ENCODE measurements around the gene LILRA6. TPM values are rescaled to one million over a fixed set of nuclear protein-coding genes. Genes with fewer than 3 reads are reported as not detected.
A peak's percentile ranks its signal among the peaks of the same experiment; 100 is the strongest.

Gene LILRA6
- total RNA-seq, 1 donor: not detected

DNA sequence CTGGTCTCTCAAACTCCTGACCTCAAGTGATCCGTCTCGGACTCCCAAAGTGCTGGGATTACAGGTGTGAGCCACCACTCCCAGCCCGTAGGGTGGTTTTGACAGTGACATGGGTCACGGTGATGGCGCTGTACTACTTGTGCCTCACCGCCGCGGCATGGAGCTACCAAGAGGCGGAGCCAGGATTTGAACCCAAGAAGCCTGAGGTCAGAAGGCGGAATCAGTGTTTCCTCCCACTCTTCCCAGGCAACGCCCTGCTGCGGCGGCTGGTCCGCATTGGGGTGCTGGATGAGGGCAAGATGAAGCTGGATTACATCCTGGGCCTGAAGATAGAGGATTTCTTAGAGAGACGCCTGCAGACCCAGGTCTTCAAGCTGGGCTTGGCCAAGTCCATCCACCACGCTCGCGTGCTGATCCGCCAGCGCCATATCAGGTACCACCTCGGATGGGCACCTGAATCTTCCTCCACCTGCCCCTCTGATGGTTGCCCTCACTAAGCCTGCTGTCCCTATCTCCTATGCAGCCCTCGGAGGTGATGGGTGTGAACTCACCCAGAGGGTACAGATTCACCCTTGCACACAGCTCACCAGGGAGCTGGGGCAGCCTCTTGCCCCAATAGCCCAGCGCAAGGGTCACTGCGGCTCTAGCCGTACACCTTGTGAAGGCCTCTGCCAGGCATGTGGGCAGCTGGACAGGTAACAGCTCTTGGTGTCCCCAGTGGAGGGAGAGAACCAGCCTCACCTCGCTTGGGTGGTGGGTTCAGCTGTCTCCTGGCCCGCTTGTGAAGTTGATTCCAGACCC, 36.4 kb downstream of the LILRA6 start:
- Histone ChIP-seq H3K27ac (ENCODE audit: low read depth, low read length) (no peak overlapping the region), H3K79me2 (ENCODE audit: insufficient read depth, low read length) (peaks cover 80% of the 10 kb centered on the region), H3K9me3 (ENCODE audit: low read depth, low read length) (no peaks in the 10 kb centered on the region), H3K36me3 (ENCODE audit: insufficient read depth, low read length) (peaks cover 74% of the 10 kb centered on the region), H2AFZ (ENCODE audit: low read length) (no peak overlapping the region), H3K4me2 (ENCODE audit: insufficient read depth, low read length) (no peak overlapping the region), H3K4me1 (ENCODE audit: insufficient read depth, low read length) (peaks cover 87% of the 10 kb centered on the region), H4K20me1 (ENCODE audit: insufficient read depth, low read length) (peaks cover 96% of the 10 kb centered on the region), H3K4me3 (ENCODE audit: insufficient read depth, low read length) (no peak overlapping the region), H3K27me3 (ENCODE audit: insufficient read depth, low read length) (no peaks in the 10 kb centered on the region)
- DNase-seq (ENCODE audit: insufficient read length, low spot score, missing footprints): peak; percentile 8
- TF ChIP-seq, protein P1, sequence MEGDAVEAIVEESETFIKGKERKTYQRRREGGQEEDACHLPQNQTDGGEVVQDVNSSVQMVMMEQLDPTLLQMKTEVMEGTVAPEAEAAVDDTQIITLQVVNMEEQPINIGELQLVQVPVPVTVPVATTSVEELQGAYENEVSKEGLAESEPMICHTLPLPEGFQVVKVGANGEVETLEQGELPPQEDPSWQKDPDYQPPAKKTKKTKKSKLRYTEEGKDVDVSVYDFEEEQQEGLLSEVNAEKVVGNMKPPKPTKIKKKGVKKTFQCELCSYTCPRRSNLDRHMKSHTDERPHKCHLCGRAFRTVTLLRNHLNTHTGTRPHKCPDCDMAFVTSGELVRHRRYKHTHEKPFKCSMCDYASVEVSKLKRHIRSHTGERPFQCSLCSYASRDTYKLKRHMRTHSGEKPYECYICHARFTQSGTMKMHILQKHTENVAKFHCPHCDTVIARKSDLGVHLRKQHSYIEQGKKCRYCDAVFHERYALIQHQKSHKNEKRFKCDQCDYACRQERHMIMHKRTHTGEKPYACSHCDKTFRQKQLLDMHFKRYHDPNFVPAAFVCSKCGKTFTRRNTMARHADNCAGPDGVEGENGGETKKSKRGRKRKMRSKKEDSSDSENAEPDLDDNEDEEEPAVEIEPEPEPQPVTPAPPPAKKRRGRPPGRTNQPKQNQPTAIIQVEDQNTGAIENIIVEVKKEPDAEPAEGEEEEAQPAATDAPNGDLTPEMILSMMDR (IDR thresholded peaks at IDR 0.05; ENCODE audit: extremely low read depth, low read depth, low read length): no peak

DNA sequence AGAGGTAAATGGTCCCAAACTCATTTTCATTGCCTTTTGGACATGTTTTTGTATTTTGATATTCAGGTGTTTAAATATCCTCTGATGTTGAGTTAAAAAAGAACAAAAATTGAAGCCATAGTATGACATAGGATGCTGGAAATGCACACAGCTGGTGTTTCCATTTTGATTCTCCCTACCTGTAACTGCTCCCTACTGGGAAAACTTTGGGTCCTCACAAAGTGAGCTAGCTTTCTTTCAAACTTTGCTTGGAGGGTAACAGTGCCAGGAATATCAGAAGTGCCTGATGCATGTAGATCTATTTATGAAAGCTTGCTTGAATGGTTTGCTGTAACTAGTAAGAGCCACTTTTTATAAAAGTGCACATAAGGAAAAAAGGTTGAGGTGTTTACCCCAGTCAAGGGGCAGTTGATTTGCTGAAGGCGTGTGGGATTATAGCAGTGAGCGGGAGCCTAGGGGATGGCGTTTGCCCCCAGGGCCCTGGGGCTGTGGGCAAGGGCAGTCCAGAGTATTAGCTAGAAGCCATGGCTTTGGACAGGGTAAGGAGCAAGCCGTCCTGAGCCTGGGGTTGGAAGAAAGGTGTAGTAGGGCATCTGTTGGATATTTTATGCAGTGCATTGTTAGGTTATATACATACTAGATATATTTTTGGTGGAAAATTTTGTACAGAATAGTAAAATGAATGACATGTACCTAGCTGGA, 37.7 kb downstream of the LILRA6 start:
- peak; percentile 39 for DNase-seq (ENCODE audit: insufficient read length, low spot score, missing footprints)
- H4K20me1 ChIP-seq (ENCODE audit: insufficient read depth, low read length): peaks cover 89% of the 10 kb centered on the region
- H3K9me3 ChIP-seq (ENCODE audit: low read depth, low read length): no peaks in the 10 kb centered on the region
- H2AFZ ChIP-seq (ENCODE audit: low read length): no peak overlapping the region
- no peak overlapping the region for H3K27ac ChIP-seq (ENCODE audit: low read depth, low read length)
- TF ChIP-seq, protein P1 (IDR thresholded peaks at IDR 0.05; ENCODE audit: extremely low read depth, low read depth, low read length): no peak
- peak overlapping the region; percentile 100 for H3K4me2 ChIP-seq (ENCODE audit: insufficient read depth, low read length)
- H3K36me3 ChIP-seq (ENCODE audit: insufficient read depth, low read length): peaks cover 75% of the 10 kb centered on the region
- peaks cover 80% of the 10 kb centered on the region for H3K79me2 ChIP-seq (ENCODE audit: insufficient read depth, low read length)
- peaks cover 76% of the 10 kb centered on the region for H3K4me1 ChIP-seq (ENCODE audit: insufficient read depth, low read length)
- H3K4me3 ChIP-seq (ENCODE audit: insufficient read depth, low read length): no peak overlapping the region
- H3K27me3 ChIP-seq (ENCODE audit: insufficient read depth, low read length): no peaks in the 10 kb centered on the region

DNA sequence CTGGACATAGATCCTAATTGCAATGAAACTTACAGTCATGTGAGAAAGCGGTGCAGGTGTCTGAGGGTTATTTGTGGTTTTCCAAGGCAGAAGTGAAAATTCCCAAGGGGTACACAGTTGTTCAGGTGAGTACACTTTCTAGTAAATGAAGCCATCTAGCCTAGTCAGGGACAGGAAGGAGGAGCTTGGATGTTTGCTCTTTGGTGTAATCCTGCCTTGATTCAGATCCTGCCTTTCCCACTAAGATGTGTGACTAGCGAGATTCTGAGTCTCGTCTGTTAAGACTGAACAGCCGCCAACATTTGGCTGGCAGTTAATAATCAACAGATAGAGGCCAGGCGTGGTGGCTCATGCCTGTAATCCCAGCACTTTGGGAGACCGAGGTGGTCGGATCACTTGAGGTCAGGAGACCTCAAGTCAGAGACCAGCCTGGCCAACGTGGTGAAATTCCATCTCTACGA, 39.4 kb downstream of the LILRA6 start:
- no peak overlapping the region for H2AFZ ChIP-seq (ENCODE audit: low read length)
- H3K4me3 ChIP-seq (ENCODE audit: insufficient read depth, low read length): peak overlapping the region; percentile 97
- peaks cover 58% of the 10 kb centered on the region for H3K4me1 ChIP-seq (ENCODE audit: insufficient read depth, low read length)
- TF ChIP-seq, protein P1 (IDR thresholded peaks at IDR 0.05; ENCODE audit: extremely low read depth, low read depth, low read length): no peak
- peak overlapping the region; percentile 100 for H3K27ac ChIP-seq (ENCODE audit: low read depth, low read length)
- no peak for DNase-seq (ENCODE audit: insufficient read length, low spot score, missing footprints)
- H4K20me1 ChIP-seq (ENCODE audit: insufficient read depth, low read length): peaks cover 73% of the 10 kb centered on the region
- H3K4me2 ChIP-seq (ENCODE audit: insufficient read depth, low read length): peak overlapping the region; percentile 100
- no peaks in the 10 kb centered on the region for H3K9me3 ChIP-seq (ENCODE audit: low read depth, low read length)
- H3K79me2 ChIP-seq (ENCODE audit: insufficient read depth, low read length): peaks cover 75% of the 10 kb centered on the region
- no peaks in the 10 kb centered on the region for H3K27me3 ChIP-seq (ENCODE audit: insufficient read depth, low read length)
- peaks cover 70% of the 10 kb centered on the region for H3K36me3 ChIP-seq (ENCODE audit: insufficient read depth, low read length)

DNA sequence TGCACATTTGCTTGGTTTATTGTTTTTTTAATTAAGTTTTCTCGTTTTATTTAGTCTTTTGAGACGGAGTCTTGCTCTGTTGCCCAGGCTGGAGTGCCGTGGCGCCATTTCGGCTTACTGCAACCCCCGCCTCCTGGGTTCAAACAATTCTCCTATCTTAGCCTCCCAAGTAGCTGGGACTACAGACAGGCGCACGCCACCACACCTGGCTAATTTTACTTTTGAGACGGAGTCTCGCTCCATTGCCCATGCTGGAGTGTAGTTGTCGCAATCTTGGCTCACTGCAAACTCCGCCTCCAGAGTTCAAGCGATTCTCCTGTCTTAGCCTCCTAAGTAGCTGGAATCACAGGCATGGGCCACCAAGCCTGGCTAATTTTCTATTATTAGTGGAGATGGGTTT, 40.6 kb downstream of the LILRA6 start:
- peaks cover 58% of the 10 kb centered on the region for H3K36me3 ChIP-seq (ENCODE audit: insufficient read depth, low read length)
- peaks cover 63% of the 10 kb centered on the region for H3K79me2 ChIP-seq (ENCODE audit: insufficient read depth, low read length)
- peak overlapping the region; percentile 100 for H3K4me2 ChIP-seq (ENCODE audit: insufficient read depth, low read length)
- peak overlapping the region; percentile 100 for H3K27ac ChIP-seq (ENCODE audit: low read depth, low read length)
- peak overlapping the region; percentile 97 for H3K4me3 ChIP-seq (ENCODE audit: insufficient read depth, low read length)
- no peaks in the 10 kb centered on the region for H3K27me3 ChIP-seq (ENCODE audit: insufficient read depth, low read length)
- H3K9me3 ChIP-seq (ENCODE audit: low read depth, low read length): no peaks in the 10 kb centered on the region
- DNase-seq (ENCODE audit: insufficient read length, low spot score, missing footprints): no peak
- H4K20me1 ChIP-seq (ENCODE audit: insufficient read depth, low read length): peaks cover 61% of the 10 kb centered on the region
- peaks cover 46% of the 10 kb centered on the region for H3K4me1 ChIP-seq (ENCODE audit: insufficient read depth, low read length)
- TF ChIP-seq, protein P1 (IDR thresholded peaks at IDR 0.05; ENCODE audit: extremely low read depth, low read depth, low read length): no peak
- H2AFZ ChIP-seq (ENCODE audit: low read length): no peak overlapping the region

Measured in osteoblast (primary cell).